ENCODE results near the gene RALA.
A peak's percentile ranks its signal among the peaks of the same experiment; 100 is the strongest.
"Not testable (repeated sequence)": the region's sequence is repeated elsewhere in the genome, so short reads cannot be mapped to it uniquely, and the experiment has no call there.

The RALA gene

GRCh38 chr7:39686261-39686924, 63.0 kb downstream of the RALA start:
- DNase-seq (ENCODE audit: low read depth): no peak

DNA sequence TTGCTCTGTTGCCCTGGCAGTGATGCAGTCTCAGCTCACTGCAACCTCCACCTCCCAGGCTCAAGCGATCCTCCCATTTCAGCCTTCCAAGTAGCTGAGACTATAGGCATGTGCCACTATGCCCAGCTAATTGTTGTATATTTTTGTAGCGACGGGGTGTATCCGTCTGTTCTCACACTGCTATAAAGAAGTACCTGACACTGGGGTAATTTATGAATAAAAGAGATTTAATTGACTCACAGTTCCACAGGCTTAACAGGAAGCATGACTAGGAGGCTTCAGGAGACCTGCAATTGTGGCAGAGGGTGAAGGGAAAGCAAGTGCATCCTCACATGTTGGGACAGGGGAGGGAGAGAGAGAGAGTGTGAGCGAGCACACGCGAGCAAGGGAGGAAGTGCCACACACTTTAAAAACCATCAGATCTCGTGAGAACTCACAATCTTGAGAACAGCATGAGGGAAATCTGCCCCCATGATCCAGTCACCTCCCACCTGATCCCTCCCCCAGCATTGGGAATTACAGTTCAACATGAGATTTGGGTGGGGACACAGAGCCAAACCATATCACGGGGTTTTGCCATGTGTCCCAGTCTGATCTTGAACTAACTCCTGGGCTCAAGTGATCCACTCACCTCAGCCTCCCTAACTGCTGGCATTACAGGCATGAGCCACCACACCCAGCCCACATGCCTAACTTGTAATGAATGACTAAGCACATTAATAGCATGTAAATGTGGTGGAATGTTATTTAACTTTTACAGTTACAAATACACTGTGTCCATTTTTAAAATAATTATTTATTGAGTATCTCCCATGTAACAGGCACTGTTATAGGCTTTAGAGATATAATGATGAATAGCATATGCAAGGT, 65.5 kb downstream of the RALA start:
- no peak for DNase-seq (ENCODE audit: low read depth)

- no peak for DNase-seq (ENCODE audit: low read depth)
Observed at GRCh38 chr7:39691821-39692220, 68.4 kb downstream of the RALA start.

- not testable (repeated sequence) for DNase-seq (ENCODE audit: low read depth)
Observed at GRCh38 chr7:39693086-39693485, 69.7 kb downstream of the RALA start.

DNA sequence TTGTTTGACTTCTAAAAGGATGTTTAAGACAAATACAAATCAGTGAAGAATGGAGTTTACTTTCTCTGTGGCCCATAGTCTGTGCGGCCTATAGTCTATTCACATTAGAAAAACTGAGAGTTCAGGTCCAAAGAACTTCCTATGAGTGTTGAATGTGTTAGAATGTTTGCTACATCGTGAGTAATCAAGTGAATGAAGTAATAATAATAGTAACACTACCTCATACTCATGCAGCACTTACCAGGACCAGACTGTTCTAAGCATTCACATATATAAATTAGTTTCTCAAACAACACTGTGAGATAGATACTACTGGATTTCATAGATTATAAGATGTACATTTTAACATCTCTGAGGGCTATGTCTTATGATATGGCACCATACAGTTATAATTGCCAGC, 70.4 kb downstream of the RALA start:
- DNase-seq (ENCODE audit: low read depth): no peak

GRCh38 chr7:39695852-39696586, 72.6 kb downstream of the RALA start:
- no peak for DNase-seq (ENCODE audit: low read depth)

DNA sequence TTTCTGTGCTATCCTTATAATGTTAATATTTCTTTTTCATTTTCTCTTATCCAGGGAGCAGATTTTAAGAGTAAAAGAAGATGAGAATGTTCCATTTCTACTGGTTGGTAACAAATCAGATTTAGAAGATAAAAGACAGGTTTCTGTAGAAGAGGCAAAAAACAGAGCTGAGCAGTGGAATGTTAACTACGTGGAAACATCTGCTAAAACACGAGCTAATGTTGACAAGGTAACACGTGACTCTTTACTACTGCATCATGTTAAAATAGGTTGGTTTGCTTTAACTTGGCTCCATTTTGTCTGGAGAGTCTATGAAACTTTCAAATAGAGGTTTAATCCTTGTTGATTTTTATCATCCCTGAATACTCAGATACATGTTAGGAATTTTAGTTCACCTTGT, 73.3 kb downstream of the RALA start:
- DNase-seq (ENCODE audit: low read depth): no peak

- no peak for DNase-seq (ENCODE audit: low read depth)
Observed at GRCh38 chr7:39697483-39697882, 74.1 kb downstream of the RALA start.

- no peak for DNase-seq (ENCODE audit: low read depth)
Observed at GRCh38 chr7:39700165-39700564, 76.8 kb downstream of the RALA start.

DNA sequence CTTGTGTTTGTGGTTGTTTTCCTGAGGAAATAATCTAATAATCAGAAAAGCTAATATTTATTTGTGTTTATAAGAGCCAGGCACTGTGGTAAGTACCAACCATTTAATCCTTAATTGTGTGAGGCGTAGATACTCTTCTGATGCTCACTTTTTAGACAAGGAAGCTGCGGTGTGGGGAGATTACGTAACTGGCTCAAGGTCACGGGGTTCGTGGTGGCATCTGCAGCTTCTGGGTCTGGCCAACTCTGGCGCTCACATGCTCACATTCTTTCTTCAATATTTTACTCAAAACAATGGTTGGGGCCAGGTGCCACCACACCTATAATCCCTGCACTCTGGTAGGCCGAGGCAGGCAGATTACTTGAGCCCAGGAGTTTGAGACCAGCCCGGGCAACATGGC, 77.6 kb downstream of the RALA start:
- no peak for DNase-seq (ENCODE audit: low read depth)

DNA sequence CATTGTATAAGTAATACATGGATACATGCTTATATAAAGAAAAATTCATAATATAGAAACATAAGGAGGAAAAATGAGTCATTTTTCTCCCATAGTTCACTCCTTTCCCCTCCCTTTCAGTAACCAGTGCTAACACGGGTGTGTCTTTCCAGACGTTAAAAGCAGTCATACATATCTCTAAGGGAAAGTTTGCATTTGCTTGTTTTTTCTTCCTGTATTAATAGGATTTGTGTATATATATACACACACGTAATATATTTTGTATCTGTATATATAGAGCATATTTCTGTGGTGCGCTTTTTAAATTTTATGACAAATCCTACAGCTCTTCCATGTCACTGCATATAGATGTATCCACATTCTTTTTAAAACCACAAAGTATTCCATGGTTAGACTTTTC, 78.8 kb downstream of the RALA start:
- no peak for DNase-seq (ENCODE audit: low read depth)

GRCh38 chr7:39703144-39703543, 79.8 kb downstream of the RALA start:
- DNase-seq (ENCODE audit: low read depth): no peak

GRCh38 chr7:39709029-39709428, 85.7 kb downstream of the RALA start:
- DNase-seq (ENCODE audit: low read depth): no peak

- DNase-seq (ENCODE audit: low read depth): peak; percentile 85
Observed at GRCh38 chr7:39709768-39710311, 86.5 kb downstream of the RALA start.

GRCh38 chr7:39712751-39713150, 89.4 kb downstream of the RALA start:
- DNase-seq (ENCODE audit: low read depth): no peak

- no peak for DNase-seq (ENCODE audit: low read depth)
Observed at GRCh38 chr7:39714447-39715091, 91.2 kb downstream of the RALA start.

GRCh38 chr7:39720586-39720985, 97.2 kb downstream of the RALA start:
- no peak for DNase-seq (ENCODE audit: low read depth)

- no peak for DNase-seq (ENCODE audit: low read depth)
Observed at GRCh38 chr7:39721345-39721744, 98.0 kb downstream of the RALA start.

GRCh38 chr7:39721919-39722597, 98.7 kb downstream of the RALA start:
- no peak for DNase-seq (ENCODE audit: low read depth)

GRCh38 chr7:39727231-39728012, 104.0 kb downstream of the RALA start:
- DNase-seq (ENCODE audit: low read depth): no peak
